ENCODE data around the gene SLC2A4RG. TPM values are rescaled to one million over a fixed set of nuclear protein-coding genes. Genes with fewer than 3 reads are reported as not detected.

SLC2A4RG gene
- total and polyA plus RNA-seq, 2 of the 13 experiments (the other 11 are each of a cell fraction or from before 2014, with no cell fraction given), result 91.4 to 95.9 TPM

DNA sequence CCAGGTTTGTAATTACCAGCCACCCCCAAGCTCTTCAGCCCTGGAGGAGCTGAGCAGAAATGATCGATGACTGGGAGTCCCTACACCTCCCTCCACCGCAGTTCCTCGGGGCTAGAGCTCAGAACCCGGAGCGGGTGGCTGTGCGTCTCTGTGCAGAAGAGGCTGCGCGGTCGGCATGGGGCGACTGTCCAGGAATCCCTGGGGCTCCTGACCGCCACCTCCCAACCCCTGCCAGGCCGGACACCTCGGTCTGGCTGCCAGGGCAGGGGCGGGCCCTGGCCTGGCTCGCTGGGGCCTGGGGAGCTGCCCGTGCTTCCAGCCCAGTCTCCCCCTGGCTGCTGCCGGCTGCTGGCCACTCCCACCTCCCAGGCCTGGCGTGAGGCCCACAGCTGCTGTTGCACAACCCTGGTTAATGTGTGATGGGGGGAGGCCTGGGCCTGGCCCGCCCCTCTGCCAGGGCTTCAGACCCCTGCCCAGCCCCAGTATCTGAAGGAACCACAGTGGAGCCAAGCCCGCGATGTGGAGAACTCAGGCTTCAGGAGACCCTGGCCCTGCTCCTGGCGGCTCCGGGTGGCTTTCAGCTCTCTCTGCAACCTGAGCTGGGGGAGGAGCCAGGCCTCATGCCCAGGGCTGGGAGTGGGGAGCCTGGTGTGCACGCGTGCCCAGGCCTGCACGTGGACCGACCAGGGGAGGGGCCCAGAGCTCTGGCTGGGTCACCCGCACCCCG lies 1.2 kb downstream of the SLC2A4RG start (continued):
- TF ChIP-seq ZNF207 (IDR thresholded peaks at IDR 0.05; ENCODE audit: borderline replicate concordance) (no peak), ZSCAN30 (CRISPR knock-in tag; IDR thresholded peaks at IDR 0.05) (peak; percentile 99), SP2 (CRISPR knock-in tag; IDR thresholded peaks at IDR 0.05) (peak; percentile 60), FOXK1 (CRISPR knock-in tag; IDR thresholded peaks at IDR 0.05; ENCODE audit: borderline replicate concordance, low read depth) (peak; percentile 97), RORA (CRISPR knock-in tag; IDR thresholded peaks at IDR 0.05) (no peak), ZNF138 (CRISPR knock-in tag; IDR thresholded peaks at IDR 0.05; ENCODE audit: low read depth) (peak; percentile 80), ZNF543 (CRISPR knock-in tag; IDR thresholded peaks at IDR 0.05) (peak; percentile 95), ZNF616 (CRISPR knock-in tag; IDR thresholded peaks at IDR 0.05; ENCODE audit: low read depth) (peak; percentile 92; the same call in 1 of the 2 replicates), TBL1XR1 (IDR thresholded peaks at IDR 0.05; ENCODE audit: borderline replicate concordance, low read length, partially characterized antibody) (peak; percentile 50), ZNF30 (CRISPR knock-in tag; IDR thresholded peaks at IDR 0.05) (no peak), ZSCAN9 (CRISPR knock-in tag; IDR thresholded peaks at IDR 0.05; ENCODE audit: borderline replicate concordance) (peak; percentile 95; the same call in 1 of the 2 replicates), ZNF678 (CRISPR knock-in tag; IDR thresholded peaks at IDR 0.05) (peak; percentile 84; the same call in 1 of the 2 replicates), ZNF225 (CRISPR knock-in tag; IDR thresholded peaks at IDR 0.05) (peak; percentile 73), ZNF557 (CRISPR knock-in tag; IDR thresholded peaks at IDR 0.05) (peak; percentile 95; the same call in 1 of the 2 replicates), ZKSCAN5 (CRISPR knock-in tag; IDR thresholded peaks at IDR 0.05) (no peak), MYC (CRISPR knock-in tag; IDR thresholded peaks at IDR 0.05; ENCODE audit: borderline replicate concordance) (peak; percentile 95)
- TF ChIP-seq, protein P1, sequence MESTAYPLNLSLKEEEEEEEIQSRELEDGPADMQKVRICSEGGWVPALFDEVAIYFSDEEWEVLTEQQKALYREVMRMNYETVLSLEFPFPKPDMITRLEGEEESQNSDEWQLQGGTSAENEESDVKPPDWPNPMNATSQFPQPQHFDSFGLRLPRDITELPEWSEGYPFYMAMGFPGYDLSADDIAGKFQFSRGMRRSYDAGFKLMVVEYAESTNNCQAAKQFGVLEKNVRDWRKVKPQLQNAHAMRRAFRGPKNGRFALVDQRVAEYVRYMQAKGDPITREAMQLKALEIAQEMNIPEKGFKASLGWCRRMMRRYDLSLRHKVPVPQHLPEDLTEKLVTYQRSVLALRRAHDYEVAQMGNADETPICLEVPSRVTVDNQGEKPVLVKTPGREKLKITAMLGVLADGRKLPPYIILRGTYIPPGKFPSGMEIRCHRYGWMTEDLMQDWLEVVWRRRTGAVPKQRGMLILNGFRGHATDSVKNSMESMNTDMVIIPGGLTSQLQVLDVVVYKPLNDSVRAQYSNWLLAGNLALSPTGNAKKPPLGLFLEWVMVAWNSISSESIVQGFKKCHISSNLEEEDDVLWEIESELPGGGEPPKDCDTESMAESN (CRISPR knock-in tag; conservative IDR thresholded peaks at IDR 0.05), result peak; percentile 98
- TF ChIP-seq, protein P2, sequence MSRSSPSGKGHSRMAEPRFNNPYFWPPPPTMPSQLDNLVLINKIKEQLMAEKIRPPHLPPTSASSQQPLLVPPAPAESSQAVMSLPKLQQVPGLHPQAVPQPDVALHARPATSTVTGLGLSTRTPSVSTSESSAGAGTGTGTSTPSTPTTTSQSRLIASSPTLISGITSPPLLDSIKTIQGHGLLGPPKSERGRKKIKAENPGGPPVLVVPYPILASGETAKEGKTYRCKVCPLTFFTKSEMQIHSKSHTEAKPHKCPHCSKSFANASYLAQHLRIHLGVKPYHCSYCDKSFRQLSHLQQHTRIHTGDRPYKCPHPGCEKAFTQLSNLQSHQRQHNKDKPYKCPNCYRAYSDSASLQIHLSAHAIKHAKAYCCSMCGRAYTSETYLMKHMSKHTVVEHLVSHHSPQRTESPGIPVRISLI (CRISPR knock-in tag; IDR thresholded peaks at IDR 0.05; ENCODE audit: borderline replicate concordance), result peak; percentile 45; the same call in 1 of the 2 replicates
- TF ChIP-seq, protein P3, sequence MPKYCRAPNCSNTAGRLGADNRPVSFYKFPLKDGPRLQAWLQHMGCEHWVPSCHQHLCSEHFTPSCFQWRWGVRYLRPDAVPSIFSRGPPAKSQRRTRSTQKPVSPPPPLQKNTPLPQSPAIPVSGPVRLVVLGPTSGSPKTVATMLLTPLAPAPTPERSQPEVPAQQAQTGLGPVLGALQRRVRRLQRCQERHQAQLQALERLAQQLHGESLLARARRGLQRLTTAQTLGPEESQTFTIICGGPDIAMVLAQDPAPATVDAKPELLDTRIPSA (CRISPR knock-in tag; IDR thresholded peaks at IDR 0.05; ENCODE audit: borderline replicate concordance), result peak; percentile 96
- TF ChIP-seq, protein P4, sequence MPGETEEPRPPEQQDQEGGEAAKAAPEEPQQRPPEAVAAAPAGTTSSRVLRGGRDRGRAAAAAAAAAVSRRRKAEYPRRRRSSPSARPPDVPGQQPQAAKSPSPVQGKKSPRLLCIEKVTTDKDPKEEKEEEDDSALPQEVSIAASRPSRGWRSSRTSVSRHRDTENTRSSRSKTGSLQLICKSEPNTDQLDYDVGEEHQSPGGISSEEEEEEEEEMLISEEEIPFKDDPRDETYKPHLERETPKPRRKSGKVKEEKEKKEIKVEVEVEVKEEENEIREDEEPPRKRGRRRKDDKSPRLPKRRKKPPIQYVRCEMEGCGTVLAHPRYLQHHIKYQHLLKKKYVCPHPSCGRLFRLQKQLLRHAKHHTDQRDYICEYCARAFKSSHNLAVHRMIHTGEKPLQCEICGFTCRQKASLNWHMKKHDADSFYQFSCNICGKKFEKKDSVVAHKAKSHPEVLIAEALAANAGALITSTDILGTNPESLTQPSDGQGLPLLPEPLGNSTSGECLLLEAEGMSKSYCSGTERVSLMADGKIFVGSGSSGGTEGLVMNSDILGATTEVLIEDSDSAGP (CRISPR knock-in tag; IDR thresholded peaks at IDR 0.05; ENCODE audit: borderline replicate concordance), result peak; percentile 97
- TF ChIP-seq, protein P5, sequence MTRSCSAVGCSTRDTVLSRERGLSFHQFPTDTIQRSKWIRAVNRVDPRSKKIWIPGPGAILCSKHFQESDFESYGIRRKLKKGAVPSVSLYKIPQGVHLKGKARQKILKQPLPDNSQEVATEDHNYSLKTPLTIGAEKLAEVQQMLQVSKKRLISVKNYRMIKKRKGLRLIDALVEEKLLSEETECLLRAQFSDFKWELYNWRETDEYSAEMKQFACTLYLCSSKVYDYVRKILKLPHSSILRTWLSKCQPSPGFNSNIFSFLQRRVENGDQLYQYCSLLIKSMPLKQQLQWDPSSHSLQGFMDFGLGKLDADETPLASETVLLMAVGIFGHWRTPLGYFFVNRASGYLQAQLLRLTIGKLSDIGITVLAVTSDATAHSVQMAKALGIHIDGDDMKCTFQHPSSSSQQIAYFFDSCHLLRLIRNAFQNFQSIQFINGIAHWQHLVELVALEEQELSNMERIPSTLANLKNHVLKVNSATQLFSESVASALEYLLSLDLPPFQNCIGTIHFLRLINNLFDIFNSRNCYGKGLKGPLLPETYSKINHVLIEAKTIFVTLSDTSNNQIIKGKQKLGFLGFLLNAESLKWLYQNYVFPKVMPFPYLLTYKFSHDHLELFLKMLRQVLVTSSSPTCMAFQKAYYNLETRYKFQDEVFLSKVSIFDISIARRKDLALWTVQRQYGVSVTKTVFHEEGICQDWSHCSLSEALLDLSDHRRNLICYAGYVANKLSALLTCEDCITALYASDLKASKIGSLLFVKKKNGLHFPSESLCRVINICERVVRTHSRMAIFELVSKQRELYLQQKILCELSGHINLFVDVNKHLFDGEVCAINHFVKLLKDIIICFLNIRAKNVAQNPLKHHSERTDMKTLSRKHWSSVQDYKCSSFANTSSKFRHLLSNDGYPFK (CRISPR knock-in tag; IDR thresholded peaks at IDR 0.05; ENCODE audit: borderline replicate concordance), result peak; percentile 88; the same call in 1 of the 2 replicates

Measured in HepG2 (cell line).